Loucy (cell line): Measurements from ENCODE around the gene C1QTNF3.

ENCODE experiments used
- H2AFZ ChIP-seq: fragments of 200-600 bp; sonication (generic); 2 replicates; pipeline ENCODE4 v1.6.0; 2016; ENCODE audit warnings: antibody characterized with exemption, mild to moderate bottlenecking, low read length, moderate library complexity
- H3F3A ChIP-seq: fragments of 200-600 bp; 2 replicates; pipeline ENCODE4 v1.6.0; 2016; ENCODE audit warnings: antibody characterized with exemption, low read depth, mild to moderate bottlenecking
- H3K27me3 ChIP-seq: fragments of 200-600 bp; sonication (generic); 2 replicates; pipeline ENCODE4 v1.6.1; 2014; ENCODE audit warnings: low read length, mild to moderate bottlenecking; ENCODE audit not compliant: insufficient read depth, poor library complexity, severe bottlenecking
- H3K36me3 ChIP-seq: fragments of 200-600 bp; sonication (generic); 2 replicates; pipeline ENCODE4 v1.6.1; 2016; ENCODE audit warnings: low read length; ENCODE audit not compliant: insufficient read depth
- H3K4me1 ChIP-seq: fragments of 200-600 bp; sonication (generic); 2 replicates; pipeline ENCODE4 v1.5.1; 2014; ENCODE audit warnings: low read length, mild to moderate bottlenecking; ENCODE audit not compliant: insufficient read depth, poor library complexity, severe bottlenecking
- H3K4me2 ChIP-seq: fragments of 200-600 bp; sonication (generic); 2 replicates; pipeline ENCODE4 v1.6.0; 2014; ENCODE audit warnings: antibody characterized with exemption, low read length, low read depth, mild to moderate bottlenecking; ENCODE audit not compliant: poor library complexity, severe bottlenecking
- H3K4me3 ChIP-seq: fragments of 200-600 bp; sonication (generic); 2 replicates; pipeline ENCODE4 v1.5.1; 2014; ENCODE audit warnings: low read length, mild to moderate bottlenecking, mixed read lengths; ENCODE audit not compliant: poor library complexity, severe bottlenecking
- H3K79me2 ChIP-seq: fragments of 200-600 bp; sonication (generic); 2 replicates; pipeline ENCODE4 v1.6.1; 2014; ENCODE audit warnings: low read length; ENCODE audit not compliant: insufficient read depth
- H3K9ac ChIP-seq: fragments of 200-600 bp; sonication (generic); 2 replicates; pipeline ENCODE4 v1.6.0; 2014; ENCODE audit warnings: mild to moderate bottlenecking, low read depth, low read length, moderate library complexity; ENCODE audit not compliant: poor library complexity, severe bottlenecking
- H3K9me2 ChIP-seq: fragments of 200-600 bp; sonication (generic); replicated peaks from 2 replicates; pipeline ENCODE4 v1.6.1; 2016; ENCODE audit warnings: low read depth, low read length, mixed read lengths
- H3K9me3 ChIP-seq: fragments of 200-600 bp; sonication (generic); 2 replicates; pipeline ENCODE4 v1.6.1; 2014; ENCODE audit warnings: mild to moderate bottlenecking, antibody characterized with exemption, low read length, low read depth; ENCODE audit not compliant: insufficient read depth
- H4K20me1 ChIP-seq: fragments of 200-600 bp; sonication (generic); 2 replicates; pipeline ENCODE4 v1.6.0; 2014; ENCODE audit warnings: antibody characterized with exemption, low read length, mild to moderate bottlenecking; ENCODE audit not compliant: insufficient read depth, poor library complexity, severe bottlenecking
- CTCF ChIP-seq: fragments of 200-600 bp; sonication (generic); conservative IDR thresholded peaks from 2 replicates; pipeline ENCODE4 v1.5.1; 2014; ENCODE audit warnings: mild to moderate bottlenecking, antibody characterized with exemption, low read length
- EZH2phosphoT487 ChIP-seq: fragments of 200-600 bp; IDR thresholded peaks from 2 replicates; pipeline ENCODE4 v1.6.1; 2018; ENCODE audit warnings: antibody characterized with exemption, mild to moderate bottlenecking, moderate library complexity, borderline replicate concordance

Gene C1QTNF3

GRCh38 chr5:34038390-34038789, 4.6 kb downstream of the C1QTNF3 start:
- no peaks in the 10 kb centered on the region for H3K27me3 ChIP-seq
- no peaks in the 10 kb centered on the region for H3K9me2 ChIP-seq
- H3K9me3 ChIP-seq = no peaks in the 10 kb centered on the region
- peaks cover 19% of the 10 kb centered on the region; the same call in 1 of the 2 replicates for H3K36me3 ChIP-seq
- H3F3A ChIP-seq = no peaks in the 10 kb centered on the region
- TF ChIP-seq EZH2phosphoT487 = no peak
- no peak for TF ChIP-seq CTCF
- no peaks in the 10 kb centered on the region for H3K4me1 ChIP-seq
- no peaks in the 10 kb centered on the region for H3K79me2 ChIP-seq
- H4K20me1 ChIP-seq = no peaks in the 10 kb centered on the region
- H2AFZ ChIP-seq = no peak overlapping the region
- no peak overlapping the region for H3K9ac ChIP-seq
- H3K4me3 ChIP-seq = no peak overlapping the region
- no peak overlapping the region for H3K4me2 ChIP-seq

GRCh38 chr5:34037726-34038125, 5.3 kb downstream of the C1QTNF3 start:
- Histone ChIP-seq H3K9ac (no peak overlapping the region), H3K36me3 (peaks cover 22% of the 10 kb centered on the region; the same call in 1 of the 2 replicates), H3K4me1 (no peaks in the 10 kb centered on the region), H3K4me3 (no peak overlapping the region), H3K9me3 (no peaks in the 10 kb centered on the region), H2AFZ (no peak overlapping the region), H3K9me2 (no peaks in the 10 kb centered on the region), H3K79me2 (no peaks in the 10 kb centered on the region), H3F3A (no peaks in the 10 kb centered on the region), H3K4me2 (no peak overlapping the region), H4K20me1 (no peaks in the 10 kb centered on the region), H3K27me3 (no peaks in the 10 kb centered on the region)
- TF ChIP-seq EZH2phosphoT487 (no peak), CTCF (no peak)

GRCh38 chr5:34035756-34036155, 7.3 kb downstream of the C1QTNF3 start:
- Histone ChIP-seq H3K4me1 (no peaks in the 10 kb centered on the region), H3K9ac (no peak overlapping the region), H3K27me3 (no peaks in the 10 kb centered on the region), H3F3A (no peaks in the 10 kb centered on the region), H2AFZ (no peak overlapping the region), H3K4me3 (no peak overlapping the region), H3K9me3 (no peaks in the 10 kb centered on the region), H4K20me1 (no peaks in the 10 kb centered on the region), H3K4me2 (no peak overlapping the region), H3K36me3 (peaks cover 22% of the 10 kb centered on the region; the same call in 1 of the 2 replicates), H3K79me2 (no peaks in the 10 kb centered on the region), H3K9me2 (no peaks in the 10 kb centered on the region)
- no peak for TF ChIP-seq EZH2phosphoT487
- TF ChIP-seq CTCF = no peak
